ENCODE results near the gene IQCM.

Gene IQCM

DNA sequence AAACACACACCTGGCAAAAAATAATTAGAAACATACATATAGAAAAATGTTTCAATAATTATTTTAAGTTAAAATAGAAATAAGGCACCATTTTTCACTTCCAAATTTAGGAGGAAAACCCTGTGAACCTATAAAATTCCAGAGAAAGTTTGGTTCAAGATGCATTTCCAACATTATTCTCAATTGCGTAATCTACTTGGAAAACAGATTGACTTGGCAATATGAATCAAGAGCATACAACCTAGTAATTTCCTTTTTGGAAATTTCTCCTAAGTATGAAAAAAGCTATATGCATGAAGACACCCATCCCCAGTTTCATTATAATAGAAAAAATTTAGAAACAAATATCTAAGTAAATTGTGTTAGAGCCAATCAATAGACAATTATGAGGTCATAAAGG is 242.9 kb downstream of the IQCM start:
- Histone ChIP-seq H3K23ac (ENCODE audit: low read length in 2 of 2) (no peak overlapping the region), H4K8ac (ENCODE audit: low read length) (no peak overlapping the region), H3K27ac (ENCODE audit: low read length, poor library complexity, severe bottlenecking) (no peak overlapping the region), H2BK120ac (ENCODE audit: low read depth, low read length) (no peak overlapping the region), H2BK12ac (ENCODE audit: low read length in 2 of 2) (no peak overlapping the region), H2AFZ (ENCODE audit: low read depth, low read length) (no peak overlapping the region), H2BK15ac (ENCODE audit: low read depth, poor library complexity, severe bottlenecking) (no peak overlapping the region), H3K4me2 (ENCODE audit: low read length, poor library complexity, severe bottlenecking) (no peak overlapping the region), H3K27me3 (ENCODE audit: control insufficient read depth in 1 of 2, insufficient read depth in 1 of 2, low read length in 2 of 2) (no peaks in the 10 kb centered on the region), H2AK5ac (ENCODE audit: low read length, severe bottlenecking) (no peak overlapping the region), H3K9ac (ENCODE audit: low read length) (no peak overlapping the region), H3K4me3 (ENCODE audit: insufficient read depth in 1 of 2, low read depth in 1 of 2, low read length in 2 of 2) (no peak overlapping the region), H4K91ac (ENCODE audit: low read length) (no peak overlapping the region), H3K4me1 (ENCODE audit: control insufficient read depth, insufficient read depth, low read depth, low read length) (no peaks in the 10 kb centered on the region), H3K79me1 (replicated peaks; ENCODE audit: low read length, poor library complexity, severe bottlenecking) (no peaks in the 10 kb centered on the region), H3K36me3 (ENCODE audit: control insufficient read depth in 1 of 2, insufficient read depth in 2 of 2, low read depth in 1 of 2, low read length in 2 of 2) (no peaks in the 10 kb centered on the region), H3K18ac (ENCODE audit: low read depth in 1 of 2, low read length in 2 of 2) (no peak overlapping the region), H3K4ac (ENCODE audit: low read depth in 1 of 2, low read length in 2 of 2) (no peak overlapping the region), H3K9me3 (ENCODE audit: control insufficient read depth, low read length) (no peaks in the 10 kb centered on the region), H3K14ac (ENCODE audit: low read length in 2 of 2) (no peak overlapping the region), H2BK5ac (ENCODE audit: low read depth, low read length, poor library complexity, severe bottlenecking) (no peak overlapping the region)
- no CpG with 5 or more reads among the region's 1 CpG for WGBS
- no peak for DNase-seq

DNA sequence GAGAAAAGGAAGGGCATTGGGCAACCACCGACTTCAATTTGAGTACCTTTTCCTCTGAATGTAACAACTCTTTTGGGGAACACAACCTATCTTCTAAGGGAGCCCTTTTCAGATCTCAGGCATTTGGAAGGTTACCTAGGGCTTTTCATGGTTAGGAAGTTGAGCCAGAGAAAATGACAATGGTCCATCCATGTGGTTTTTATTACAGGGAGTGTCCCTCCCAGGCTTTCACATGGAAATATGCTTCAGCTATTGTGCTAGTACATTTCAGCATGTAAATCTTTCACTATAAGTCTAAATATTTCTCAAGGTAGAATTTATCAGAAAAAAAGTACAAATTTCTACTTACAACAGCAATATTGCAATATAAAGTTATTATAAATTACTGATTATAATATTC is 259.8 kb downstream of the IQCM start:
- no peak overlapping the region for H2BK12ac ChIP-seq (ENCODE audit: low read length in 2 of 2)
- 63% methylated on average over 1 of the region's 1 CpG for WGBS
- no peak overlapping the region for H3K4me2 ChIP-seq (ENCODE audit: low read length, poor library complexity, severe bottlenecking)
- H2BK15ac ChIP-seq (ENCODE audit: low read depth, poor library complexity, severe bottlenecking) = no peak overlapping the region
- no peak overlapping the region for H2BK120ac ChIP-seq (ENCODE audit: low read depth, low read length)
- DNase-seq = no peak
- H3K4ac ChIP-seq (ENCODE audit: low read depth in 1 of 2, low read length in 2 of 2) = no peak overlapping the region
- H3K27me3 ChIP-seq (ENCODE audit: control insufficient read depth in 1 of 2, insufficient read depth in 1 of 2, low read length in 2 of 2) = no peaks in the 10 kb centered on the region
- no peaks in the 10 kb centered on the region for H3K79me1 ChIP-seq (replicated peaks; ENCODE audit: low read length, poor library complexity, severe bottlenecking)
- no peak overlapping the region for H2BK5ac ChIP-seq (ENCODE audit: low read depth, low read length, poor library complexity, severe bottlenecking)
- no peaks in the 10 kb centered on the region for H3K9me3 ChIP-seq (ENCODE audit: control insufficient read depth, low read length)
- H2AFZ ChIP-seq (ENCODE audit: low read depth, low read length) = no peak overlapping the region
- no peak overlapping the region for H3K23ac ChIP-seq (ENCODE audit: low read length in 2 of 2)
- H4K8ac ChIP-seq (ENCODE audit: low read length) = no peak overlapping the region
- no peaks in the 10 kb centered on the region for H3K4me1 ChIP-seq (ENCODE audit: control insufficient read depth, insufficient read depth, low read depth, low read length)
- no peak overlapping the region for H3K4me3 ChIP-seq (ENCODE audit: insufficient read depth in 1 of 2, low read depth in 1 of 2, low read length in 2 of 2)
- H2AK5ac ChIP-seq (ENCODE audit: low read length, severe bottlenecking) = no peak overlapping the region
- no peak overlapping the region for H4K91ac ChIP-seq (ENCODE audit: low read length)
- no peaks in the 10 kb centered on the region for H3K36me3 ChIP-seq (ENCODE audit: control insufficient read depth in 1 of 2, insufficient read depth in 2 of 2, low read depth in 1 of 2, low read length in 2 of 2)
- no peak overlapping the region for H3K9ac ChIP-seq (ENCODE audit: low read length)
- H3K18ac ChIP-seq (ENCODE audit: low read depth in 1 of 2, low read length in 2 of 2) = no peak overlapping the region
- no peak overlapping the region for H3K27ac ChIP-seq (ENCODE audit: low read length, poor library complexity, severe bottlenecking)
- H3K14ac ChIP-seq (ENCODE audit: low read length in 2 of 2) = no peak overlapping the region

DNA sequence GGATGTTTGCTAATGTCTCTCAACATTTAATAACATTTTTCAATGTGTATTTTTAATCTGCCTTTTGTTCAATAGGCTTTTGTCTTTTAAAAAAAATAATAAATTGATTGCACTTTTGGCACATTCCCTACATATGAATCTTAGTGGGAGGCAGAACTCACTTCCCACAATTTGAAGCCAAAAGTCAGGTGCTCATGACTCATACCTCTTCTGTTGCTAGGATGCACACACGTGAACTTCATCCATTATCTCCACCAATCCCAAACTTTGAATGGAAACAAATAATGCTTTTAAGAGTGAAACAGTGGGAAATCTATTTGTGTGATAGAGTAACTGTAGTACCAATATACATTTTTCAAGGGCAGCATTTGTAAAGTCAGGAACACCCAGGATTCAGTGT is 260.5 kb downstream of the IQCM start:
- Histone ChIP-seq H2BK120ac (ENCODE audit: low read depth, low read length) (no peak overlapping the region), H3K18ac (ENCODE audit: low read depth in 1 of 2, low read length in 2 of 2) (no peak overlapping the region), H3K4ac (ENCODE audit: low read depth in 1 of 2, low read length in 2 of 2) (no peak overlapping the region), H2BK12ac (ENCODE audit: low read length in 2 of 2) (no peak overlapping the region), H3K14ac (ENCODE audit: low read length in 2 of 2) (no peak overlapping the region), H3K9ac (ENCODE audit: low read length) (no peak overlapping the region), H3K4me3 (ENCODE audit: insufficient read depth in 1 of 2, low read depth in 1 of 2, low read length in 2 of 2) (no peak overlapping the region), H3K79me1 (replicated peaks; ENCODE audit: low read length, poor library complexity, severe bottlenecking) (no peaks in the 10 kb centered on the region), H2BK15ac (ENCODE audit: low read depth, poor library complexity, severe bottlenecking) (no peak overlapping the region), H3K4me1 (ENCODE audit: control insufficient read depth, insufficient read depth, low read depth, low read length) (no peaks in the 10 kb centered on the region), H3K27me3 (ENCODE audit: control insufficient read depth in 1 of 2, insufficient read depth in 1 of 2, low read length in 2 of 2) (no peaks in the 10 kb centered on the region), H2BK5ac (ENCODE audit: low read depth, low read length, poor library complexity, severe bottlenecking) (no peak overlapping the region), H3K9me3 (ENCODE audit: control insufficient read depth, low read length) (no peaks in the 10 kb centered on the region), H2AFZ (ENCODE audit: low read depth, low read length) (no peak overlapping the region), H3K27ac (ENCODE audit: low read length, poor library complexity, severe bottlenecking) (no peak overlapping the region), H3K36me3 (ENCODE audit: control insufficient read depth in 1 of 2, insufficient read depth in 2 of 2, low read depth in 1 of 2, low read length in 2 of 2) (no peaks in the 10 kb centered on the region), H3K23ac (ENCODE audit: low read length in 2 of 2) (no peak overlapping the region), H4K8ac (ENCODE audit: low read length) (no peak overlapping the region), H3K4me2 (ENCODE audit: low read length, poor library complexity, severe bottlenecking) (no peak overlapping the region), H2AK5ac (ENCODE audit: low read length, severe bottlenecking) (no peak overlapping the region), H4K91ac (ENCODE audit: low read length) (no peak overlapping the region)
- DNase-seq = no peak
- 20% methylated on average over 1 of the region's 1 CpG for WGBS

DNA sequence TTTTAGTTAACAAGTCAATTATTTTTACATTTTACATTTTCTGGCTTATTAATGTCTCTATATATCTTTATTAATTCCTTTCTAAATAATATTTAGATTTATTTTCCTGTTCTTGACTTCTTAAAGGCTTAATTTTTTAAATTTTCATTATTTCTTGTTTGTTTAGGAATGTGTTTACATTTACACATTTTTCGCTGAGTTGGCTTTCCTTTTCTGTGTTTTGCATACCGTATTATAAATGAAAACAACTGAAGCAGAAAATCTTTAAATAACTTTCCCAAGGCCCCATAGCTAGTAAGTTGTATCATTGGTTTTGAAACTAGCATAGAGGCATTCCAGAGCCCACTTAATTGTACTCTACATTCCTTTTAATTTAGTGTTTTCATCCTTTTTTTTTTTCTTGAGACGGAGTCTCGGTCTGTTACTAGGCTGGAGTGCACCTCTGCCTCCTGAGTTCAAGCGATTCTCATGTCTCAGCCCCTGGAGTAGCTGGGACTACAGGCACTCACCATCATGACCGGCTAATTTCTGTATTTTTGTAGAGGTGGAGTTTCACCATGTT is 261.6 kb downstream of the IQCM start:
- Histone ChIP-seq H3K18ac (ENCODE audit: low read depth in 1 of 2, low read length in 2 of 2) (no peak overlapping the region), H3K27me3 (ENCODE audit: control insufficient read depth in 1 of 2, insufficient read depth in 1 of 2, low read length in 2 of 2) (no peaks in the 10 kb centered on the region), H3K9me3 (ENCODE audit: control insufficient read depth, low read length) (no peaks in the 10 kb centered on the region), H4K8ac (ENCODE audit: low read length) (no peak overlapping the region), H4K91ac (ENCODE audit: low read length) (no peak overlapping the region), H2BK120ac (ENCODE audit: low read depth, low read length) (no peak overlapping the region), H2AFZ (ENCODE audit: low read depth, low read length) (no peak overlapping the region), H3K36me3 (ENCODE audit: control insufficient read depth in 1 of 2, insufficient read depth in 2 of 2, low read depth in 1 of 2, low read length in 2 of 2) (no peaks in the 10 kb centered on the region), H3K9ac (ENCODE audit: low read length) (no peak overlapping the region), H3K4me2 (ENCODE audit: low read length, poor library complexity, severe bottlenecking) (no peak overlapping the region), H3K4me1 (ENCODE audit: control insufficient read depth, insufficient read depth, low read depth, low read length) (no peaks in the 10 kb centered on the region), H3K4me3 (ENCODE audit: insufficient read depth in 1 of 2, low read depth in 1 of 2, low read length in 2 of 2) (no peak overlapping the region), H2BK12ac (ENCODE audit: low read length in 2 of 2) (no peak overlapping the region), H3K4ac (ENCODE audit: low read depth in 1 of 2, low read length in 2 of 2) (no peak overlapping the region), H3K79me1 (replicated peaks; ENCODE audit: low read length, poor library complexity, severe bottlenecking) (no peaks in the 10 kb centered on the region), H3K27ac (ENCODE audit: low read length, poor library complexity, severe bottlenecking) (peak overlapping the region; percentile 30), H3K14ac (ENCODE audit: low read length in 2 of 2) (no peak overlapping the region), H2AK5ac (ENCODE audit: low read length, severe bottlenecking) (no peak overlapping the region), H3K23ac (ENCODE audit: low read length in 2 of 2) (no peak overlapping the region), H2BK5ac (ENCODE audit: low read depth, low read length, poor library complexity, severe bottlenecking) (no peak overlapping the region), H2BK15ac (ENCODE audit: low read depth, poor library complexity, severe bottlenecking) (no peak overlapping the region)
- 93% methylated on average over 4 of the region's 6 CpGs for WGBS
- no peak for DNase-seq
